ENCODE measurements around the gene ATF4. TPM values are rescaled to one million over a fixed set of nuclear protein-coding genes. Genes with fewer than 3 reads are reported as not detected.
A peak's percentile ranks its signal among the peaks of the same experiment; 100 is the strongest.

Gene ATF4
- total RNA-seq, 1 donor from 2014 or later = 508 TPM

DNA sequence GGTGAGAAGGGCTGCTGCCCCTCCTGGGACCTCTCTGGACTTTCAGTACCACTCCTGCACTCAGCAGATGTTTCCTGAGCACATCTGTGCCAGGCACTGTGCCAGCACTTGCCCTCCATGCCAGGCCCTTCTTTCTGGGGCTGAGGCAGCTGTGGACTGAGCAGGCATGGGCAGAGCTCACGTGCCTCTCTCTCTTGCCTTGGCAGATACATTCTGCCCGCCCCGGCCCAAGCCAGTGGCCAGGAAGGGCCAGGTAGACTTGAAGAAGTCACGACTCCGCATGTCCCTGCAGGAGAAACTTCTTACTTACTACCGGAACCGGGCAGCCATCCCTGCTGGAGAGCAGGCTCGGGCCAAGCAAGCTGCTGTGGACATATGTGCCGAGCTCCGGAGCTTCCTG lies 8.3 kb upstream of the ATF4 start:
- peaks cover 29% of the 10 kb centered on the region for H3K36me3 ChIP-seq (ENCODE audit: insufficient read depth, low read length)
- Mint-ChIP-seq H3K4me1 (ENCODE audit: low read depth, unreplicated experiment) (no peaks in the 10 kb centered on the region), H3K36me3 (ENCODE audit: low read depth, unreplicated experiment) (peaks cover 19% of the 10 kb centered on the region), H3K27me3 (ENCODE audit: low read depth, unreplicated experiment) (no peaks in the 10 kb centered on the region), H3K27ac (ENCODE audit: unreplicated experiment) (no peak overlapping the region), H3K4me3 (ENCODE audit: unreplicated experiment) (no peak overlapping the region), H3K9me3 (ENCODE audit: unreplicated experiment) (no peaks in the 10 kb centered on the region)
- no peaks in the 10 kb centered on the region for H3K27me3 ChIP-seq (ENCODE audit: insufficient read depth, low read length)
- peaks cover 61% of the 10 kb centered on the region for H4K20me1 ChIP-seq (ENCODE audit: insufficient read depth, low read length)
- no peak overlapping the region for H3K9ac ChIP-seq (ENCODE audit: low read length)
- no peak overlapping the region for H3K4me2 ChIP-seq (ENCODE audit: low read length)
- FAIRE-seq = no peak
- no peaks in the 10 kb centered on the region for H3K9me3 ChIP-seq (ENCODE audit: insufficient read depth, low read depth, low read length)
- H3K79me2 ChIP-seq (ENCODE audit: insufficient read depth, low read length) = peaks cover 64% of the 10 kb centered on the region
- DNase-seq (ENCODE audit: low read depth) = no peak
- peaks cover 9% of the 10 kb centered on the region for H3K4me1 ChIP-seq (ENCODE audit: insufficient read depth, low read length)
- TF ChIP-seq, protein P1, sequence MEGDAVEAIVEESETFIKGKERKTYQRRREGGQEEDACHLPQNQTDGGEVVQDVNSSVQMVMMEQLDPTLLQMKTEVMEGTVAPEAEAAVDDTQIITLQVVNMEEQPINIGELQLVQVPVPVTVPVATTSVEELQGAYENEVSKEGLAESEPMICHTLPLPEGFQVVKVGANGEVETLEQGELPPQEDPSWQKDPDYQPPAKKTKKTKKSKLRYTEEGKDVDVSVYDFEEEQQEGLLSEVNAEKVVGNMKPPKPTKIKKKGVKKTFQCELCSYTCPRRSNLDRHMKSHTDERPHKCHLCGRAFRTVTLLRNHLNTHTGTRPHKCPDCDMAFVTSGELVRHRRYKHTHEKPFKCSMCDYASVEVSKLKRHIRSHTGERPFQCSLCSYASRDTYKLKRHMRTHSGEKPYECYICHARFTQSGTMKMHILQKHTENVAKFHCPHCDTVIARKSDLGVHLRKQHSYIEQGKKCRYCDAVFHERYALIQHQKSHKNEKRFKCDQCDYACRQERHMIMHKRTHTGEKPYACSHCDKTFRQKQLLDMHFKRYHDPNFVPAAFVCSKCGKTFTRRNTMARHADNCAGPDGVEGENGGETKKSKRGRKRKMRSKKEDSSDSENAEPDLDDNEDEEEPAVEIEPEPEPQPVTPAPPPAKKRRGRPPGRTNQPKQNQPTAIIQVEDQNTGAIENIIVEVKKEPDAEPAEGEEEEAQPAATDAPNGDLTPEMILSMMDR (IDR thresholded peaks at IDR 0.05; ENCODE audit: insufficient read depth, low read depth, low read length) = no peak
- no peak for TF ChIP-seq EZH2 (IDR thresholded peaks at IDR 0.05; ENCODE audit: insufficient read depth, low read length)
- no peak overlapping the region for H2AFZ ChIP-seq (ENCODE audit: low read depth, low read length)
- no peak overlapping the region for H3K27ac ChIP-seq (ENCODE audit: low read depth, low read length)
- H3K4me3 ChIP-seq (ENCODE audit: insufficient read depth, low read depth, low read length) = no peak overlapping the region

DNA sequence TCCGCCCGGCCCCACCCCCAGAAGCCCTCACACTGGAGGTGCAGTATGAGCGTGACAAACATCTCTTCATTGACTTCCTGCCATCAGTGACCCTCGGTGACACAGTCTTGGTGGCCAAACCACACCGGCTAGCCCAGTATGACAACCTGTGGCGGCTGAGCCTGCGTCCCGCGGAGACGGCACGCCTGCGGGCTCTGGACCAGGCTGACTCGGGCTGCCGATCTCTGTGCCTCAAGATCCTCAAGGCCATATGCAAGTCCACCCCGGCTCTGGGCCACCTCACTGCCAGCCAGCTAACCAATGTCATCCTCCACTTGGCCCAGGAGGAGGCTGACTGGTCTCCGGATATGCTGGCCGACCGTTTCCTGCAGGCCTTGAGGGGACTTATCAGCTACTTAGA lies 6.6 kb upstream of the ATF4 start:
- no peaks in the 10 kb centered on the region for H3K27me3 Mint-ChIP-seq (ENCODE audit: low read depth, unreplicated experiment)
- no peaks in the 10 kb centered on the region for H3K27me3 ChIP-seq (ENCODE audit: insufficient read depth, low read length)
- no peaks in the 10 kb centered on the region for H3K9me3 ChIP-seq (ENCODE audit: insufficient read depth, low read depth, low read length)
- peaks cover 3% of the 10 kb centered on the region for H3K4me1 Mint-ChIP-seq (ENCODE audit: low read depth, unreplicated experiment)
- no peak overlapping the region for H3K27ac Mint-ChIP-seq (ENCODE audit: unreplicated experiment)
- no peak overlapping the region for H3K27ac ChIP-seq (ENCODE audit: low read depth, low read length)
- peaks cover 12% of the 10 kb centered on the region for H3K4me1 ChIP-seq (ENCODE audit: insufficient read depth, low read length)
- no peaks in the 10 kb centered on the region for H3K9me3 Mint-ChIP-seq (ENCODE audit: unreplicated experiment)
- H2AFZ ChIP-seq (ENCODE audit: low read depth, low read length) = no peak overlapping the region
- FAIRE-seq (no peak), DNase-seq (ENCODE audit: low read depth) (no peak)
- peaks cover 19% of the 10 kb centered on the region for H3K36me3 Mint-ChIP-seq (ENCODE audit: low read depth, unreplicated experiment)
- no peak overlapping the region for H3K9ac ChIP-seq (ENCODE audit: low read length)
- no peak overlapping the region for H3K4me3 ChIP-seq (ENCODE audit: insufficient read depth, low read depth, low read length)
- TF ChIP-seq, protein P1 (IDR thresholded peaks at IDR 0.05; ENCODE audit: insufficient read depth, low read depth, low read length) = no peak
- TF ChIP-seq EZH2 (IDR thresholded peaks at IDR 0.05; ENCODE audit: insufficient read depth, low read length) = no peak
- H3K36me3 ChIP-seq (ENCODE audit: insufficient read depth, low read length) = peaks cover 23% of the 10 kb centered on the region
- peaks cover 69% of the 10 kb centered on the region for H3K79me2 ChIP-seq (ENCODE audit: insufficient read depth, low read length)
- H4K20me1 ChIP-seq (ENCODE audit: insufficient read depth, low read length) = peaks cover 50% of the 10 kb centered on the region
- no peak overlapping the region for H3K4me2 ChIP-seq (ENCODE audit: low read length)
- H3K4me3 Mint-ChIP-seq (ENCODE audit: unreplicated experiment) = no peak overlapping the region

DNA sequence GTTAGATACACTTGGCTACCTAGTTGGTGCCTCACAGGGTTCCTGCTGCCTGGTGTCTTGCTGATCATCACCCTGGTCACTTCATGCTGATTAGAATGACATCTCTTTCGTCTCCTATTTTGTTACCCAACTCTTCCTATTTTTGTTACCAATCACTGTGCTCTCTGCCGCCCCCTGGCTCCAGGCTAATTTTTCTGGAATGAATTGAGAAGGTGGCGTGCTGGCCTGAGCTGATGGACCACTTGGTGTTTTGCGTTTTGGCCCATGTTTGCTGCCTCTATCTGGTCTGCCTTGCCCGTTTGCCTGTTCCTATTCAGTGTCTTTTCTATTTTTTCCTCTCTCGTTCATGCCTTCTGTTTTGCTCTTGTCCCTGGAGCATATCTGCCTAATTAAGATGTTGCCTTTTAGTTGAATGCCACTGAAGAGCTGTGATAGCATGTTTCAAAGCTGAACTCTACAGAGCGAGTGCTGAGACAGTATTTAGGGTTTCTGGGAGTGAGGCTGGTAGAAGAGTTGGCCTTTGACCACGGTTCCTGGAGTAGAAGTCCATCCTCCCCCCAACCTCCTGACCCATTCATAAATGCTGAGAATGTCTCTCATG lies 5.9 kb upstream of the ATF4 start:
- Histone ChIP-seq H3K79me2 (ENCODE audit: insufficient read depth, low read length) (peaks cover 69% of the 10 kb centered on the region), H2AFZ (ENCODE audit: low read depth, low read length) (no peak overlapping the region), H3K4me1 (ENCODE audit: insufficient read depth, low read length) (peaks cover 19% of the 10 kb centered on the region), H3K9me3 (ENCODE audit: insufficient read depth, low read depth, low read length) (no peaks in the 10 kb centered on the region), H3K27me3 (ENCODE audit: insufficient read depth, low read length) (no peaks in the 10 kb centered on the region), H3K36me3 (ENCODE audit: insufficient read depth, low read length) (peaks cover 23% of the 10 kb centered on the region), H3K4me3 (ENCODE audit: insufficient read depth, low read depth, low read length) (no peak overlapping the region), H4K20me1 (ENCODE audit: insufficient read depth, low read length) (peaks cover 46% of the 10 kb centered on the region), H3K4me2 (ENCODE audit: low read length) (no peak overlapping the region), H3K9ac (ENCODE audit: low read length) (no peak overlapping the region), H3K27ac (ENCODE audit: low read depth, low read length) (no peak overlapping the region)
- Mint-ChIP-seq H3K4me3 (ENCODE audit: unreplicated experiment) (peak overlapping the region; percentile 21), H3K27me3 (ENCODE audit: low read depth, unreplicated experiment) (no peaks in the 10 kb centered on the region), H3K9me3 (ENCODE audit: unreplicated experiment) (no peaks in the 10 kb centered on the region), H3K36me3 (ENCODE audit: low read depth, unreplicated experiment) (peaks cover 19% of the 10 kb centered on the region), H3K4me1 (ENCODE audit: low read depth, unreplicated experiment) (peaks cover 6% of the 10 kb centered on the region), H3K27ac (ENCODE audit: unreplicated experiment) (peak overlapping the region; percentile 43)
- TF ChIP-seq, protein P1 (IDR thresholded peaks at IDR 0.05; ENCODE audit: insufficient read depth, low read depth, low read length) = peak; percentile 78
- no peak for TF ChIP-seq EZH2 (IDR thresholded peaks at IDR 0.05; ENCODE audit: insufficient read depth, low read length)
- DNase-seq (ENCODE audit: low read depth) = no peak
- FAIRE-seq = no peak
